Tibial nerve (tissue), 4 donors: ENCODE results near the gene GALNT8.
A peak's percentile ranks its signal among the peaks of the same experiment; 100 is the strongest.

Experiments used
- CTCF ChIP-seq, 5 experiments: fragments of 200-600 bp in 3 of 5; fragments of 450-650 bp in 2 of 5; sonication (generic) in 3 of 5; IDR thresholded peaks; one replicate each; pipeline ENCODE4 v1.5.1; 2016 to 2019; ENCODE audit warnings: antibody characterized with exemption in 5 of 5, mild to moderate bottlenecking in 3 of 5, moderate library complexity in 2 of 5
- EP300 ChIP-seq, 2 donors: sonication (generic); formaldehyde crosslinking; IDR thresholded peaks; one replicate each; pipeline ENCODE4 v1.6.1; 2017; ENCODE audit warnings: antibody characterized with exemption in 2 of 2, mild to moderate bottlenecking in 1 of 2
- POLR2A ChIP-seq, 2 donors: fragments of 450-650 bp; IDR thresholded peaks; one replicate each; pipeline ENCODE4 v1.6.1; 2017; ENCODE audit warnings: antibody characterized with exemption in 2 of 2, mild to moderate bottlenecking in 2 of 2, moderate library complexity in 2 of 2

GRCh38 chr12:4780641-4781611 is 60.7 kb downstream of the GALNT8 start:
- TF ChIP-seq CTCF (IDR thresholded peaks at IDR 0.05) = no peak
- no peak for TF ChIP-seq POLR2A (IDR thresholded peaks at IDR 0.05)
- TF ChIP-seq EP300 (IDR thresholded peaks at IDR 0.05) = peak in 1 of 2 donors; percentile 62
